ENCODE measurements around the gene MRPS31. TPM values are rescaled to one million over a fixed set of nuclear protein-coding genes. Genes with fewer than 3 reads are reported as not detected.
"Not testable (repeated sequence)": the region's sequence is repeated elsewhere in the genome, so short reads cannot be mapped to it uniquely, and the experiment has no call there.

Gene MRPS31
- total RNA-seq, 4 donors from 2014 or later, result 14.4 to 34.8 (median 17.4) TPM

DNA sequence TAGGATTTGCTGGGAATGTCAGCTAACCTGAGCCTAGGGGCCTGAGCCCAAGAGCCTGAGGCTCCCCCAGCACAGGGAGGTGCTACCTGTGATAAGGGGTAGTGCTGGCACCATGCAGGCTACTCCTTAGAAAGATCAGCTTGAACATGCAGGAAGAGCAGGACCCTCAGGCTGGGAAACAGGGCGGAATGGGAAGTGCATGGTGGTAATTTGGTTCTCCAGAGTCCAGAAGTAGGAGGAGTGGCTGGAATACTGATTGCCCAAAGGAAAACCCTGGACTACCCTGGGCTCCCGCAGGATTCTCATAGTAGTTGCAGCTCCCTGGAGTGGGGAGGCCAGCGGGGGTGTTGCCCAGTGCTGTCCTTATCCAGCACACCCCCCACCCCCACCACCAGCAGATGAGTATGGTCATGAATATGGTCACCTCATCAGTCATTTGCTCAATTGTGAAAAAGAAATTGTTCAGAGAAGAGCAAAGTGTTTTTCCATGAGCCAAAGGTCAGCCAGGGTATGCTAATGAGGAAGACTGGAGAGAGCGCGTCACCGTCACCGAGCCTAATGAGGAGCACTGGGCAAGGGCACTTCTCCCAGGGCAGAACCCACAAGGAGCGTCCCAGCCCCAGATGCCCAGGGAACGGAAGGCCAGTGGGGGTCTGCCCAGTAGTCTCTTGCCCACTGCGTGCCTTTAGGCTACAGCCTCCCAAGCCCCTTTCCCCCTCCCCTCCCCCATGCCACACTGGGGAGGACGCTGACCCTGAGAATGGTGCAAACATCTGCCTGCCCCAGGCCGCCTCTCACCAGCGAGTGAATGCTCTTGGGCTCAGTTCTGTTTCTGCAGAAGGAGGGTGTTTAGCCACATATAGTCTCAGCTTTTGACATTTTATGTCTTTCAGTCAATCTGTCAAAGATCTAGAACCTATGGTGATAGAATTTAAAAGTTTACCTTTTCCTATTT, 23.7 kb upstream of the MRPS31 start:
- Histone ChIP-seq H3K27me3 (no peaks in the 10 kb centered on the region), H3K9me3 (no peaks in the 10 kb centered on the region), H3K4me3 (no peak overlapping the region), H3K27ac (no peak overlapping the region), H3K36me3 (peaks cover 20% of the 10 kb centered on the region), H3K4me1 (peaks cover 8% of the 10 kb centered on the region)
- TF ChIP-seq EP300 (IDR thresholded peaks at IDR 0.05), result no peak
- no peak for TF ChIP-seq POLR2A (IDR thresholded peaks at IDR 0.05)
- TF ChIP-seq, protein P1, sequence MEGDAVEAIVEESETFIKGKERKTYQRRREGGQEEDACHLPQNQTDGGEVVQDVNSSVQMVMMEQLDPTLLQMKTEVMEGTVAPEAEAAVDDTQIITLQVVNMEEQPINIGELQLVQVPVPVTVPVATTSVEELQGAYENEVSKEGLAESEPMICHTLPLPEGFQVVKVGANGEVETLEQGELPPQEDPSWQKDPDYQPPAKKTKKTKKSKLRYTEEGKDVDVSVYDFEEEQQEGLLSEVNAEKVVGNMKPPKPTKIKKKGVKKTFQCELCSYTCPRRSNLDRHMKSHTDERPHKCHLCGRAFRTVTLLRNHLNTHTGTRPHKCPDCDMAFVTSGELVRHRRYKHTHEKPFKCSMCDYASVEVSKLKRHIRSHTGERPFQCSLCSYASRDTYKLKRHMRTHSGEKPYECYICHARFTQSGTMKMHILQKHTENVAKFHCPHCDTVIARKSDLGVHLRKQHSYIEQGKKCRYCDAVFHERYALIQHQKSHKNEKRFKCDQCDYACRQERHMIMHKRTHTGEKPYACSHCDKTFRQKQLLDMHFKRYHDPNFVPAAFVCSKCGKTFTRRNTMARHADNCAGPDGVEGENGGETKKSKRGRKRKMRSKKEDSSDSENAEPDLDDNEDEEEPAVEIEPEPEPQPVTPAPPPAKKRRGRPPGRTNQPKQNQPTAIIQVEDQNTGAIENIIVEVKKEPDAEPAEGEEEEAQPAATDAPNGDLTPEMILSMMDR (IDR thresholded peaks at IDR 0.05), result no peak
- TF ChIP-seq POLR2AphosphoS5 (IDR thresholded peaks at IDR 0.05), result no peak
- peak in 1 of 2 donors; percentile 63 for DNase-seq (ENCODE audit: low spot score in 2 of 2)
- WGBS, result 87% methylated on average over 10 of the region's 13 CpGs

DNA sequence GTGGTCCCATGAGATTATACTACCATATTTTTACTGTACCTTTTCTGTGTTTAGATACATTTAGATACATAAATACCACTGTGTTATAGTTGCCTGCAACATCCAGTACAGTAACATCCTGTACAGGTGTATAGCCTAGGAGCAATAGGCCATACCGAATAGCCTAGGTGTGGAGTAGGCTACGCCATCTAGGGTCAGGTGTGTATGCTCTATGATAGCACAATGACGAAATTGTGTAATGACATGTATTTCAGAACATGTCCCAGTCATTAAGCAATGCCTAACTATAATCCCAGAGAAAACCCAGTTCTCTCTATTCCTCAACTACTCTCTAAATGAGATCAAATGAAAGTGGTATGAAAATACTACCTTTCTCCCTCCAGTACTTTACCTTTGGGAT, 22.3 kb upstream of the MRPS31 start:
- 82% methylated on average over 3 of the region's 3 CpGs for WGBS
- TF ChIP-seq, protein P1 (IDR thresholded peaks at IDR 0.05), result no peak
- TF ChIP-seq POLR2A (IDR thresholded peaks at IDR 0.05) (no peak), POLR2AphosphoS5 (IDR thresholded peaks at IDR 0.05) (no peak), EP300 (IDR thresholded peaks at IDR 0.05) (no peak)

DNA sequence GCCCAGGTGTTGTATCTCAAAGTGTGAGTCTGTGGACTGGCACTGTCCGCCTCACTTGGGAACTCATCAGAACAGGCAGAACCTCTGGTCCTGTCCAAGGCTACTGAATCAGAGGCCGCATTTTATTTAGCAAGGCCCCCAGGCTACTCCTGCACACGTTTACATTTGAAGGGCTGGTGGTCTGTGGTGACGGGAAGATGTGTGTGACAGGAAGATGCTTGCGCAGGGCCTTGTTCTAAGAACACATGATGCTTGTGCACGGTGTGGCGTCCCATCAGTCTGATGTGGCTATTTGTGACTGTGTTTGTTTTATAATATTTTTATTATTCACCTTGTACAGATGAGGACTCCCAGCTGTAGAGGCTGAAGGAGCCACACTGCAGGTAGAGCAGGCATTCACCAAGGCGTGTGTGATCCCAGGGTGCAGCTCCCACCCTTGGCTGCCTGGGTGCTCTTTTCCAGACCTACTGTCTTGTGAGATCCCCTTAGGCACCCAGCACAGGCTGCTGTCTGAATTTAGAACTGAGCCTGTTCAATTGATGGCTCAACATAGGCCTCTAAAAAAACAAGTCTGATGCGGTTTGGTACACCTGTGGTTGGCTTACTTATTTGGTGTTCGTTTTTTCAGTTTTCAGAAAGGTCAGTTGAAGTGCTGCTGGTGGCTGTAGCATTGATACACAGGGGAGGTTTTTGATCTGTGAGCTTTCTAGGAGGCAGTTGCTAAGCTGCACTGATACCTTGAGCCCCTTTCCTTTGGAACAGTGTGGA, 21.5 kb upstream of the MRPS31 start:
- Histone ChIP-seq H3K27me3 (no peaks in the 10 kb centered on the region), H3K27ac (no peak overlapping the region), H3K9me3 (no peaks in the 10 kb centered on the region), H3K4me1 (peaks cover 15% of the 10 kb centered on the region), H3K4me3 (no peak overlapping the region), H3K36me3 (peaks cover 15% of the 10 kb centered on the region)
- 90% methylated on average over 10 of the region's 10 CpGs for WGBS
- peak in 1 of 2 donors; percentile 65 for DNase-seq (ENCODE audit: low spot score in 2 of 2)
- no peak for TF ChIP-seq POLR2AphosphoS5 (IDR thresholded peaks at IDR 0.05)
- no peak for TF ChIP-seq POLR2A (IDR thresholded peaks at IDR 0.05)
- TF ChIP-seq EP300 (IDR thresholded peaks at IDR 0.05), result no peak
- TF ChIP-seq, protein P1 (IDR thresholded peaks at IDR 0.05), result no peak

More for the DNA sequence above, 22.3 kb upstream of the MRPS31 start:
- H3K36me3 ChIP-seq, result peaks cover 15% of the 10 kb centered on the region
- no peaks in the 10 kb centered on the region for H3K9me3 ChIP-seq
- no peak overlapping the region for H3K27ac ChIP-seq
- peaks cover 15% of the 10 kb centered on the region for H3K4me1 ChIP-seq
- H3K27me3 ChIP-seq, result no peaks in the 10 kb centered on the region
- DNase-seq (ENCODE audit: low spot score in 2 of 2), result no peak
- no peak overlapping the region for H3K4me3 ChIP-seq

DNA sequence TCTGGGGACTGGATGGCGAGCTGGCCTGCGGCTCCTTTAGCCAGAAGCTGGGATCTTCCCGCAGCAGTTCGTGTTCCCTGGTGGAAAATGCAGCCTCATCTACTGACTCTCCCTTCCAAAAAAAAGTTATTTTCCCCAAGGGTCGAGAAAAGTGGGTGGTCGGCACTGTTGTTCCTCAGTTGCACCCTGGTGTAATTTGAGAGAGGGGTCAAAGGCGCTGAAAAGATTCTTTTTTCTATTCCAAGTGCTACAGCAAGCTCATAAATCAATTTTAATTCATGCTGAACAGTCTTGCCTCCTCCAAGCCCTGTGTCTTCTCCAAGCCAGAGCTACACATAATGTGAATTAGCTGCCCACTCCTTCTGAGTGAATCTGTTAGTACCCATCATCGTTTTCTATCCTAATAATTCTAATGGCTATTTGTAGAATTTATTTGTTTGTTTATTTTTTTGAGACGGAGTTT, 19.2 kb upstream of the MRPS31 start:
- peaks cover 15% of the 10 kb centered on the region for H3K4me1 ChIP-seq
- H3K36me3 ChIP-seq, result peaks cover 6% of the 10 kb centered on the region
- H3K27ac ChIP-seq, result peak overlapping the region; percentile 85
- 23% methylated on average over 9 of the region's 9 CpGs for WGBS
- TF ChIP-seq POLR2AphosphoS5 (IDR thresholded peaks at IDR 0.05) (no peak), EP300 (IDR thresholded peaks at IDR 0.05) (no peak), POLR2A (IDR thresholded peaks at IDR 0.05) (no peak)
- H3K27me3 ChIP-seq, result no peaks in the 10 kb centered on the region
- no peak for DNase-seq (ENCODE audit: low spot score in 2 of 2)
- H3K4me3 ChIP-seq, result peak overlapping the region; percentile 73
- no peaks in the 10 kb centered on the region for H3K9me3 ChIP-seq

DNA sequence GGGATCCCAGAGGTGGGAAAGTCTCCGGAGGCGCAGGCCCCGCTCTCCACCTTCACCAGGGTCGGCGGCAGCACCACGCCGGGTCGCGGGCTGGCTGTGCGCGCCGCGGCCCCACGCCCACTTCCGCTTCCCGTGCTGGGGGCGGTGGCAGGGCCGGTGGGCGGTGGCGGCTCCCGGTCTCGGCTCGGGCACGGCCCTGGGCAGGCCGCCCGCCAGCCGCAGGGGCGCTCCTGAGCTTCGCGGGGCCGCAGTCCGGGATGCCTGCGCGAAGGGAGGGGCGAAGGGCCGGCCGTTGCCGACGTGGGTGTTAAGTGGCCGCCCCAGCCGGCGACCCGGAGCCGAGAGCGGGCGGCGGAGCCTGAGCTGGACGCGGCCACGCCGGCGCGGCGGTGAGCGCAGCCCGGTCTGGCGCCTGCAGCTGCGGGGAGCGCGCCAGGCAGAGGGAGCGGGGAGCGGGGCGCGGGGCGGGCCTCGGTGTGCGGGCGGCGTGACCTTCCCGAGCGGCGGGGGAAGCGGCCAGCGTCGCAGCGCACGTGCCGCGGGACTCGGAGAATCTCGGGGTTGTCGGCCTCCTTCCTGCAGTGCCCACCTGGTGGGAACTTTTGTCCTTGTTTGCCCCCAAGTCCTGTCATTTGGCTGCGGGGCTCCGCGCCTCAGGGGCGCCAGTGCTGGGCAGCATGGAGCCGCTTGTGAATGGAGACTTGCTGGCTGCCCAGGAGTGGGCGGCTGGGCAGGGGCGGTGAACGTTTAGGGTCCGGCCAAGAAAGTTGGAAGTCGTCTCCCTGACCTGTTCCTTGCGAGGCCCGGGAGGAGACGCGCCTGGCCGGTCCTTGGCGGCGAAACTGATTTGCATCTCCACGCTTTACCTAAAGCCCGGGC, 18.5 kb upstream of the MRPS31 start, which contains the start of gene SLC25A15:
TSS of gene SLC25A15 (plus strand) at position 337 of the 879 bp plus-strand sequence. CDS start 3,616 bp downstream, outside the sequence.
- Histone ChIP-seq H3K4me3 (peak within 1 kb of the TSS; percentile 73), H3K9me3 (no peaks in the 10 kb centered on the region), H3K27me3 (no peaks in the 10 kb centered on the region), H3K27ac (peak within 1 kb of the TSS; percentile 85), H3K36me3 (peaks cover 1% of the 10 kb centered on the region), H3K4me1 (peaks cover 15% of the 10 kb centered on the region)
- WGBS, result 3% methylated on average over 14 of the region's 101 CpGs
- peak; percentile 83 to 84 for DNase-seq (ENCODE audit: low spot score in 2 of 2)
- TF ChIP-seq, protein P1 (IDR thresholded peaks at IDR 0.05), result peak in 1 of 2 donors; percentile 13
- TF ChIP-seq POLR2A (IDR thresholded peaks at IDR 0.05) (peak in 1 of 2 donors; percentile 20), EP300 (IDR thresholded peaks at IDR 0.05) (no peak)

DNA sequence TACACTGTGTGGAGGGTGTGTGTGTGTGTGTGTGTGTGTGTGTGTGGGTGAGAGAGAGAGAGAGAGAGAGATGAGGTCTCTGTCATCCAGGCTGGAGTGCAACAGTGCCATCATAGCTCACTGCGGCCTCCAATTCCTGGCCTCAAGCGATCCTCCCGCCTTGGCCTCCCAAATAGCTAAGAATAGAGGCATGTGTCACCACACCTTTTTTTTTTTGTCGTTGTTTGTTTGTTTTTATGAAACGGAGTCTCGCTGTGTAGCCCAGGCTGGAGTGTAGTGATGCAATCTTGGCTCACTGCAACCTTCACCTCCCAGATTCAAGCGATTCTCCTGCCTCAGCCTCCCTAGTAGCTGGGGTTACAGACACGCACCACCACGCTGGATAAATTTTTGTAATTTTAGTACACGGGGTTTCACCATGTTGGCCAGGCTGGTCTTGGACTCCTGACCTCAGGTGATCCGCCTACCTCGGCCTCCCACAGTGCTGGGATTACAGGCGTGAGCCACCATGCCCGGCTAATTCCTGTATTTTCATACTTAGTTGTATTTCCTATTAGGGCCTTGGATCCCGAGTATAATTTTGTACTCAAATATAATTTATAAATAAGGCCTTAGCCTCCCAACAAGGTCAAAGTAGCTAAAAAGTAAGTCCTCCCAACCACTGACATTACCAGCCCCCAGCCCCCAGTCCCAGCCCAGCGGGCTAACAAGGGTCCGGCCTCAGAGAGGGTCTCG, 17.7 kb upstream of the MRPS31 start:
- DNase-seq (ENCODE audit: low spot score in 2 of 2), result peak in 1 of 2 donors; percentile 31
- WGBS, result 59% methylated on average over 18 of the region's 18 CpGs
- H3K9me3 ChIP-seq, H3K27me3 ChIP-seq, H3K36me3 ChIP-seq: not testable (repeated sequence)
- peak overlapping the region; percentile 85 for H3K27ac ChIP-seq
- peaks cover 15% of the 10 kb centered on the region for H3K4me1 ChIP-seq
- H3K4me3 ChIP-seq, result peak overlapping the region; percentile 73

Measured in suprapubic skin (tissue), 4 donors.